Kidney epithelial cell (primary cell): ENCODE data around the gene PTBP3. TPM values are rescaled to one million over a fixed set of nuclear protein-coding genes. Genes with fewer than 3 reads are reported as not detected.

ENCODE experiments used
- DNase-seq: peaks from one replicate; pipeline ENCODE4 v3.0.0-alpha.2; 2010; ENCODE audit warnings: low read depth
- H3K27me3 ChIP-seq: 2 replicates; pipeline ENCODE4 v1.6.0; 2011; ENCODE audit warnings: low read length; ENCODE audit not compliant: control insufficient read depth, insufficient read depth
- H3K36me3 ChIP-seq: 2 replicates; pipeline ENCODE4 v1.5.1; 2011; ENCODE audit warnings: low read length; ENCODE audit not compliant: control insufficient read depth, insufficient read depth
- H3K4me3 ChIP-seq: 2 replicates; pipeline ENCODE4 v1.5.1; 2011; ENCODE audit warnings: low read depth, mild to moderate bottlenecking, control low read depth, low read length
- total RNA-seq: library from RNA; depleted of rRNA; stranded (reverse); fragments of >200 nt; gene quantifications from 2 replicates; pipeline ENCODE4 v1.2.3, GENCODE V29; 2015
- TF ChIP-seq, protein P1 (sequence below): IDR thresholded peaks from 2 replicates; pipeline ENCODE4 v1.5.1; 2011; ENCODE audit warnings: mild to moderate bottlenecking, moderate library complexity, low read length, control low read depth, inconsistent platforms; ENCODE audit not compliant: insufficient read depth, poor library complexity, severe bottlenecking

PTBP3 gene
- total RNA-seq, 1 donor from 2014 or later: 79.8 TPM

GRCh38 chr9:112168197-112168596 lies 165.2 kb downstream of the PTBP3 start:
- no peaks in the 10 kb centered on the region for H3K36me3 ChIP-seq
- TF ChIP-seq, protein P1, sequence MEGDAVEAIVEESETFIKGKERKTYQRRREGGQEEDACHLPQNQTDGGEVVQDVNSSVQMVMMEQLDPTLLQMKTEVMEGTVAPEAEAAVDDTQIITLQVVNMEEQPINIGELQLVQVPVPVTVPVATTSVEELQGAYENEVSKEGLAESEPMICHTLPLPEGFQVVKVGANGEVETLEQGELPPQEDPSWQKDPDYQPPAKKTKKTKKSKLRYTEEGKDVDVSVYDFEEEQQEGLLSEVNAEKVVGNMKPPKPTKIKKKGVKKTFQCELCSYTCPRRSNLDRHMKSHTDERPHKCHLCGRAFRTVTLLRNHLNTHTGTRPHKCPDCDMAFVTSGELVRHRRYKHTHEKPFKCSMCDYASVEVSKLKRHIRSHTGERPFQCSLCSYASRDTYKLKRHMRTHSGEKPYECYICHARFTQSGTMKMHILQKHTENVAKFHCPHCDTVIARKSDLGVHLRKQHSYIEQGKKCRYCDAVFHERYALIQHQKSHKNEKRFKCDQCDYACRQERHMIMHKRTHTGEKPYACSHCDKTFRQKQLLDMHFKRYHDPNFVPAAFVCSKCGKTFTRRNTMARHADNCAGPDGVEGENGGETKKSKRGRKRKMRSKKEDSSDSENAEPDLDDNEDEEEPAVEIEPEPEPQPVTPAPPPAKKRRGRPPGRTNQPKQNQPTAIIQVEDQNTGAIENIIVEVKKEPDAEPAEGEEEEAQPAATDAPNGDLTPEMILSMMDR: no peak
- no peaks in the 10 kb centered on the region for H3K27me3 ChIP-seq
- no peak overlapping the region for H3K4me3 ChIP-seq
- DNase-seq: no peak

Other genes with a start within 250 kb of the PTBP3 start
- 33.8 and 47.6 TPM in 2 replicates for gene SUSD1, start 158.3 kb downstream of the PTBP3 start, total RNA-seq
- 11.2 and 15.2 TPM in 2 replicates for gene HSDL2, start 46.5 kb upstream of the PTBP3 start, total RNA-seq
- gene KIAA1958, start 153.2 kb upstream of the PTBP3 start, total RNA-seq: 7.1 and 7.5 TPM in 2 replicates